Caco-2 (cell line): Measurements from ENCODE around the gene NDST3. TPM values are rescaled to one million over a fixed set of nuclear protein-coding genes. Genes with fewer than 3 reads are reported as not detected.

Experiments used
- BruUV-seq: library from RNA; stranded (reverse); fragments of 400-500 nt; replicated peaks from 2 replicates; lab custom pipeline; 2021; lab: Mats Ljungman, UMichigan
- CTCF ChIA-PET: fragments of 300-600 bp; sonication (Branson Sonifier 250); formaldehyde crosslinking; loops from one replicate; lab custom pipeline; 2022; ENCODE audit warnings: antibody characterized with exemption; lab: Charles Lee
- POLR2A ChIA-PET: fragments of 300-600 bp; sonication (Branson Sonifier 250); formaldehyde crosslinking; loops from one replicate; lab custom pipeline; 2022; ENCODE audit warnings: antibody characterized with exemption; lab: Charles Lee
- DNase-seq, 2 experiments: peaks; one replicate each; pipeline versions ENCODE4 v3.0.0 to v3.0.0-alpha.2; 2020 to 2022
- H3K27me3 ChIP-seq: replicated peaks from 2 replicates; pipeline ENCODE4 v1.6.0; 2011; ENCODE audit warnings: low read length; ENCODE audit not compliant: control insufficient read depth, insufficient read depth
- H3K36me3 ChIP-seq: 2 replicates; pipeline ENCODE4 v1.5.1; 2011; ENCODE audit warnings: low read length; ENCODE audit not compliant: control insufficient read depth, insufficient read depth
- H3K4me1 ChIP-seq: fragments of 250-450 bp; sonication (Bioruptor Pico); 2 replicates; pipeline ENCODE4 v1.5.1; 2020; ENCODE audit warnings: mild to moderate bottlenecking
- H3K4me3 ChIP-seq: 2 replicates; pipeline ENCODE4 v1.5.1; 2011; ENCODE audit warnings: low read depth, mild to moderate bottlenecking, control low read depth, low read length
- H3K9me3 ChIP-seq: fragments of 250-450 bp; sonication (Bioruptor Pico); 2 replicates; pipeline ENCODE4 v1.5.1; 2020; ENCODE audit warnings: mild to moderate bottlenecking, moderate library complexity
- H3K27ac Mint-ChIP-seq: one replicate; pipeline ENCODE4 v1.8.0; 2022; ENCODE audit warnings: mixed read lengths; ENCODE audit not compliant: unreplicated experiment
- H3K27me3 Mint-ChIP-seq: one replicate; pipeline ENCODE4 v1.8.0; 2022; ENCODE audit warnings: mixed read lengths; ENCODE audit not compliant: insufficient read depth, unreplicated experiment
- H3K36me3 Mint-ChIP-seq: one replicate; pipeline ENCODE4 v1.8.0; 2022; ENCODE audit warnings: mild to moderate bottlenecking, mixed read lengths; ENCODE audit not compliant: insufficient read depth, unreplicated experiment
- H3K4me1 Mint-ChIP-seq: one replicate; pipeline ENCODE4 v1.8.0; 2022; ENCODE audit warnings: low read depth, mixed read lengths; ENCODE audit not compliant: unreplicated experiment
- H3K4me3 Mint-ChIP-seq: one replicate; pipeline ENCODE4 v1.8.0; 2022; ENCODE audit warnings: mild to moderate bottlenecking, moderate library complexity, mixed read lengths; ENCODE audit not compliant: unreplicated experiment
- H3K9me3 Mint-ChIP-seq: one replicate; pipeline ENCODE4 v1.8.0; 2022; ENCODE audit warnings: mixed read lengths; ENCODE audit not compliant: unreplicated experiment
- intact Hi-C: fragments of 100-400 bp; cut with micrococcal nuclease; formaldehyde crosslinking; loops from one replicate; pipeline ENCODE4 v1.10.0; 2022; ENCODE audit not compliant: unreplicated experiment
- total RNA-seq: library from RNA; stranded (reverse); gene quantifications from 2 replicates; pipeline ENCODE4 v1.2.3, GENCODE V29; 2022
- TF ChIP-seq, protein P1 (sequence below), 2 experiments: fragments of 200-600 bp in 1 of 2; IDR thresholded peaks; 1 replicate in 1 of 2; 2 replicates in 1 of 2; pipeline versions ENCODE4 v1.5.1 to v1.8.0; 2011 to 2022; ENCODE audit warnings: antibody characterized with exemption in 1 of 2, control low read depth in 1 of 2, inconsistent platforms in 1 of 2, low read depth in 1 of 2, low read length in 1 of 2, mild to moderate bottlenecking in 1 of 2, moderate library complexity in 1 of 2; ENCODE audit not compliant: insufficient read depth in 1 of 2, severe bottlenecking in 1 of 2, unreplicated experiment in 1 of 2

NDST3 gene
- total RNA-seq, 1 experiment from 2014 or later, result not detected

DNA sequence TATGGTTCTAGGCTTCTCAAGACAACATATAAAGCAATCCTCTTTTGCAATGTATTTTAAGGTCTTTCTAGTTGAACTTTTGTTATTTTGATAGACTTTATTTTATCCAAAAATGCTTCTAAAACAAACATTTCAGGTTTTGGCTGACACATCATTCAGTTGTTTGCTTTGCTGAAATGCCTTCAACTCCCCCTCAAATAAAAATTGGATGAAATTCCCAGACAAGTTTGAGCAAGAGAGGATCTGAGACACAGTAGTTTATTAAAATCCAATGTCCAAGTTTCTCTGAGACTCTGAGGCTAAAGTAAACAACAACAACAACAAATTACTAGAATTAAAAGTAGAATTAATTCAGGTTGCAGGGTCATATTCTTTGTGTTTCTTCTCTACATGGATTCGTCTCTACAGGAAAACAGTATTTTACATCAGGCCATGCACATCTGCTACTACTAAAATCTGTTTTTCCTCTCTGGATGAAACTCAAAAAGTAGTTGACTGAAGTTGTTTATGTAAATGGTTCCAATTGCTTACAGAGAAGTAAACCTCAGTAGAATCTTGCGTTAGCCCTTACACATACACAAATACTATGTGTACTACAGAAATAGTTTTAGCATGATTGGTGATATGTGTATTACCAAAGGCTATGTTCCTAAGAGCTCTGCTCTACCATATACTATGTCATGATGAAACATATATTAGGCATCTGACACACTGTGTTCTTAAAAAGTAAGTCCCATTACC, 253.6 kb downstream of the NDST3 start:
- intact Hi-C loops, result no loop called here
- no peaks in the 10 kb centered on the region for H3K9me3 ChIP-seq
- Mint-ChIP-seq H3K4me3 (no peak overlapping the region), H3K9me3 (no peaks in the 10 kb centered on the region), H3K27ac (no peak overlapping the region), H3K27me3 (no peaks in the 10 kb centered on the region), H3K36me3 (peaks cover 6% of the 10 kb centered on the region), H3K4me1 (no peaks in the 10 kb centered on the region)
- BruUV-seq, result no TSS peak
- H3K36me3 ChIP-seq, result no peaks in the 10 kb centered on the region
- ChIA-PET POLR2A (no interaction called here), CTCF (no interaction called here)
- TF ChIP-seq, protein P1, sequence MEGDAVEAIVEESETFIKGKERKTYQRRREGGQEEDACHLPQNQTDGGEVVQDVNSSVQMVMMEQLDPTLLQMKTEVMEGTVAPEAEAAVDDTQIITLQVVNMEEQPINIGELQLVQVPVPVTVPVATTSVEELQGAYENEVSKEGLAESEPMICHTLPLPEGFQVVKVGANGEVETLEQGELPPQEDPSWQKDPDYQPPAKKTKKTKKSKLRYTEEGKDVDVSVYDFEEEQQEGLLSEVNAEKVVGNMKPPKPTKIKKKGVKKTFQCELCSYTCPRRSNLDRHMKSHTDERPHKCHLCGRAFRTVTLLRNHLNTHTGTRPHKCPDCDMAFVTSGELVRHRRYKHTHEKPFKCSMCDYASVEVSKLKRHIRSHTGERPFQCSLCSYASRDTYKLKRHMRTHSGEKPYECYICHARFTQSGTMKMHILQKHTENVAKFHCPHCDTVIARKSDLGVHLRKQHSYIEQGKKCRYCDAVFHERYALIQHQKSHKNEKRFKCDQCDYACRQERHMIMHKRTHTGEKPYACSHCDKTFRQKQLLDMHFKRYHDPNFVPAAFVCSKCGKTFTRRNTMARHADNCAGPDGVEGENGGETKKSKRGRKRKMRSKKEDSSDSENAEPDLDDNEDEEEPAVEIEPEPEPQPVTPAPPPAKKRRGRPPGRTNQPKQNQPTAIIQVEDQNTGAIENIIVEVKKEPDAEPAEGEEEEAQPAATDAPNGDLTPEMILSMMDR (IDR thresholded peaks at IDR 0.05; ENCODE audit: insufficient read depth in 1 of 2, low read depth in 1 of 2, low read length in 1 of 2, severe bottlenecking in 1 of 2, unreplicated experiment in 1 of 2), result no peak
- no peak overlapping the region for H3K4me3 ChIP-seq
- H3K4me1 ChIP-seq, result no peaks in the 10 kb centered on the region
- H3K27me3 ChIP-seq, result no peaks in the 10 kb centered on the region
- DNase-seq, result no peak

DNA sequence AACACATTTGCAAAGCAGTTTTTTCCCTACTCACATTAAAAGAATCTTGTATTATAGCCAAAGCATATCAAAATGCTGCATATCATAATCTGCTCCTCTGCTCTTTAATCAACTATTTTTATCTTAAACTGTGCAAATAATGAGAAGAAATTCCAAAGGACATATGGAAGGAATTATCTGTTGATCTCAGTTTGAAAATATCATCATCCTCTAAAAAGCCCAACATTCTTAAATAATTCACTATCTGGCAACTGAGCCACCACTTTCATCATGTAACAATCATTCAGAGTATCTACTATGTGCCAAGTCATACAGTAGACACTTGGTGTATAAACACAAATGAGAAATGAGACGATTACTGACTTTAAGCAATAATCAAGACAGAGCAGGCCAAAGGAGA, 255.5 kb downstream of the NDST3 start:
- no peak overlapping the region for H3K4me3 ChIP-seq
- no peaks in the 10 kb centered on the region for H3K9me3 ChIP-seq
- TF ChIP-seq, protein P1 (IDR thresholded peaks at IDR 0.05; ENCODE audit: insufficient read depth in 1 of 2, low read depth in 1 of 2, low read length in 1 of 2, severe bottlenecking in 1 of 2, unreplicated experiment in 1 of 2), result no peak
- H3K36me3 ChIP-seq, result no peaks in the 10 kb centered on the region
- H3K4me1 Mint-ChIP-seq, result no peaks in the 10 kb centered on the region
- no peaks in the 10 kb centered on the region for H3K36me3 Mint-ChIP-seq
- ChIA-PET CTCF (no interaction called here), POLR2A (no interaction called here)
- no peak for DNase-seq
- no peaks in the 10 kb centered on the region for H3K27me3 Mint-ChIP-seq
- no peak overlapping the region for H3K27ac Mint-ChIP-seq
- no peaks in the 10 kb centered on the region for H3K9me3 Mint-ChIP-seq
- BruUV-seq, result no TSS peak
- H3K4me1 ChIP-seq, result no peaks in the 10 kb centered on the region
- H3K27me3 ChIP-seq, result no peaks in the 10 kb centered on the region
- no peak overlapping the region for H3K4me3 Mint-ChIP-seq
- intact Hi-C loops, result no loop called here

DNA sequence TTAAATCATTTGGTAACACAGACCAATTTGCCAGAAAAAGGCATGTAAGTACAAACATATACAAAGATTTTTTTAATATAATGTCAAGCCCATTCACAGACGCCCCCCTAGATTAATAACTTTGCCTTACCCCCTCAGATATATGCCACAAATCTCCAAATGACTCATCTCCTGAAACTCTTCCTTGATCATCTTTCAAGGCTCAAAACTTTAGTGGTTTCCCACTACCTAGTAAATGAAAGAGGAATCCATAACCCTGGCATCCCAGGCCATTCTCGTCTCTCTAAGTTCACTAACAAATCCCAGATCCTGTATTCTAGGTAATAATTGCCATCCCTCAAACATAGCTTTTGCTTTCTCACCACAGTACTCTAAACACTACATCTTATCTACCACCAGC, 256.7 kb downstream of the NDST3 start:
- Histone ChIP-seq H3K4me1 (no peaks in the 10 kb centered on the region), H3K9me3 (no peaks in the 10 kb centered on the region), H3K36me3 (no peaks in the 10 kb centered on the region), H3K27me3 (no peaks in the 10 kb centered on the region), H3K4me3 (no peak overlapping the region)
- intact Hi-C loops, result no loop called here
- Mint-ChIP-seq H3K27ac (no peak overlapping the region), H3K27me3 (no peaks in the 10 kb centered on the region), H3K9me3 (no peaks in the 10 kb centered on the region), H3K4me1 (no peaks in the 10 kb centered on the region), H3K36me3 (no peaks in the 10 kb centered on the region), H3K4me3 (no peak overlapping the region)
- ChIA-PET CTCF (no interaction called here), POLR2A (no interaction called here)
- no TSS peak for BruUV-seq
- DNase-seq, result no peak
- TF ChIP-seq, protein P1 (IDR thresholded peaks at IDR 0.05; ENCODE audit: insufficient read depth in 1 of 2, low read depth in 1 of 2, low read length in 1 of 2, severe bottlenecking in 1 of 2, unreplicated experiment in 1 of 2), result no peak
